ENCODE data around the gene EGR1.
"Not testable (repeated sequence)": the region's sequence is repeated elsewhere in the genome, so short reads cannot be mapped to it uniquely, and the experiment has no call there.

Gene EGR1

DNA sequence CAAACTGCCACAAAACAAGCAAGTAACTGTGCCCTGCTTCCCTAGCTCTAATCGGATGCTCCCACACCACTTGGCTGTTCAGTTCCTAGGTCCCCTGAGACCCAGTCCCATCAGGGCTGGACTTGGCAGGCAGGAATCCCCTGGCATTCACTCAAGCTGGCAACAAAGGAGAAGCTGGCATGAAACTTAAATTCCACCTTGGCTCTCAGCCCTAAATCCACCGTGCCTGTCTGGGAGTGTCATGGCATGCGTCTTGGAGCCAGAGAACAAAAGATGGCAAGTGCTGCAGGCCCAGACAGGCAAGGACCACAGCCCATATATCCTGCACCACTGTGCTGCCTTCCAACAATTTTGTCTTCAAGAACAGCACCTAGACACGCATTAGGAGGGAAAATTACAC lies 39.5 kb downstream of the EGR1 start:
- Histone ChIP-seq H3K9me3 (ENCODE audit: low read length) (no peaks in the 10 kb centered on the region), H3K4me1 (ENCODE audit: insufficient read depth, low read length, severe bottlenecking) (no peaks in the 10 kb centered on the region), H3K79me2 (ENCODE audit: insufficient read depth, low read length) (no peaks in the 10 kb centered on the region), H2AFZ (ENCODE audit: low read length) (no peak overlapping the region), H3K4me2 (ENCODE audit: low read length) (no peak overlapping the region), H3K27ac (ENCODE audit: low read depth, low read length, poor library complexity, severe bottlenecking) (no peak overlapping the region), H3K27me3 (ENCODE audit: insufficient read depth, low read length) (no peaks in the 10 kb centered on the region), H3K9me2 (ENCODE audit: low read depth, low read length) (no peaks in the 10 kb centered on the region), H3K9ac (ENCODE audit: low read length) (no peak overlapping the region), H3K36me3 (ENCODE audit: insufficient read depth, low read length) (peaks cover 27% of the 10 kb centered on the region), H4K20me1 (ENCODE audit: insufficient read depth, low read length) (no peaks in the 10 kb centered on the region), H3K4me3 (ENCODE audit: low read depth, low read length, poor library complexity, severe bottlenecking) (no peak overlapping the region), H3F3A (ENCODE audit: insufficient read depth, low read length) (no peaks in the 10 kb centered on the region)
- TF ChIP-seq, protein P1, sequence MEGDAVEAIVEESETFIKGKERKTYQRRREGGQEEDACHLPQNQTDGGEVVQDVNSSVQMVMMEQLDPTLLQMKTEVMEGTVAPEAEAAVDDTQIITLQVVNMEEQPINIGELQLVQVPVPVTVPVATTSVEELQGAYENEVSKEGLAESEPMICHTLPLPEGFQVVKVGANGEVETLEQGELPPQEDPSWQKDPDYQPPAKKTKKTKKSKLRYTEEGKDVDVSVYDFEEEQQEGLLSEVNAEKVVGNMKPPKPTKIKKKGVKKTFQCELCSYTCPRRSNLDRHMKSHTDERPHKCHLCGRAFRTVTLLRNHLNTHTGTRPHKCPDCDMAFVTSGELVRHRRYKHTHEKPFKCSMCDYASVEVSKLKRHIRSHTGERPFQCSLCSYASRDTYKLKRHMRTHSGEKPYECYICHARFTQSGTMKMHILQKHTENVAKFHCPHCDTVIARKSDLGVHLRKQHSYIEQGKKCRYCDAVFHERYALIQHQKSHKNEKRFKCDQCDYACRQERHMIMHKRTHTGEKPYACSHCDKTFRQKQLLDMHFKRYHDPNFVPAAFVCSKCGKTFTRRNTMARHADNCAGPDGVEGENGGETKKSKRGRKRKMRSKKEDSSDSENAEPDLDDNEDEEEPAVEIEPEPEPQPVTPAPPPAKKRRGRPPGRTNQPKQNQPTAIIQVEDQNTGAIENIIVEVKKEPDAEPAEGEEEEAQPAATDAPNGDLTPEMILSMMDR (IDR thresholded peaks at IDR 0.05; ENCODE audit: low read length), result no peak
- no peak for TF ChIP-seq EZH2 (IDR thresholded peaks at IDR 0.05; ENCODE audit: borderline replicate concordance, low read length)

DNA sequence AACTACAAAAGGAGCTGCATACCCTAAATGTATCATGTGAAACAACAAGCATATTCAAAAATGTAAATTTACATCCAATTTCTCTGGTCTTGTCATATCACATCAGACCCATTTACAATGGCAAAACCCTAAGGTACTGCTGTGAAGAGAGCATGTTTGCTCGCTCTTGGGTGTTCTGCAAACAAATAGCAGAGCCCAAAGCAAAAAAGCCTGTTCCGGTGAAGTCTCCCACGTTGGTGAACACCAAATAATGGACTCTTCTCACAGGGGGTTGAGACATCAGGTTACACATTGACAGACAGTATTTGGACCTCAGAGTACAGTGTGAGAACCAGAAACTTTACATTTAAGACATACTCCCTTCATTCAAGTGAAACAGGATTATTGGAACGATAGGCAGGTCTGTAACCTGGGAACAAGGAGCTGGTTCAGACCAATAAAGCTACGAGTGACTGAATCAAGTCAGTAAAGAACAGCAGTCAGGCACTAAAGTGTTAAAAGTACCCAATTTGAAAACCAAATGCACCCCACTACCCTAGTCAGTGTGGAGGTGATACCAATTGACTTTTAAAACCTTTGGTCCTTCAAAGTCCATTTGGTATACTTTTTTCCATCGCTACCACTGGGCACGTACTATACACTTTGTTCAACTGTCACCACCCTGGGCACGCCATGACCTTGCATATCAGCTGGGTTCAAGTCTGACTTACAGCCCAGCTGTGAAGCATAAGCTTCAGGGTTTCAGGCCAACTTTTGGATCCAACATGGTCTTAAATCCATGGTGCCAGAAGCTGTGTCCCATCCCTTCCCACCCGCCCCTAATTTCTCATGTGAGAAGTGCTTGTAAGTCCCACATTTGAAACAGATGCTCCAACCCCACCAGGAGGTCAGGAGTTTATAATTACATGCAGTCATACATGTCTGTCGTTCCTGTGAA lies 41.4 kb downstream of the EGR1 start:
- TF ChIP-seq, protein P1 (IDR thresholded peaks at IDR 0.05; ENCODE audit: low read length), result no peak
- no peak for TF ChIP-seq EZH2 (IDR thresholded peaks at IDR 0.05; ENCODE audit: borderline replicate concordance, low read length)
- Histone ChIP-seq H3K9ac (ENCODE audit: low read length) (no peak overlapping the region), H3F3A (ENCODE audit: insufficient read depth, low read length) (no peaks in the 10 kb centered on the region), H3K27me3 (ENCODE audit: insufficient read depth, low read length) (no peaks in the 10 kb centered on the region), H3K4me3 (ENCODE audit: low read depth, low read length, poor library complexity, severe bottlenecking) (no peak overlapping the region), H3K79me2 (ENCODE audit: insufficient read depth, low read length) (no peaks in the 10 kb centered on the region), H3K9me3 (ENCODE audit: low read length) (no peaks in the 10 kb centered on the region), H3K27ac (ENCODE audit: low read depth, low read length, poor library complexity, severe bottlenecking) (no peak overlapping the region), H4K20me1 (ENCODE audit: insufficient read depth, low read length) (no peaks in the 10 kb centered on the region), H2AFZ (ENCODE audit: low read length) (no peak overlapping the region), H3K9me2 (ENCODE audit: low read depth, low read length) (no peaks in the 10 kb centered on the region), H3K4me1 (ENCODE audit: insufficient read depth, low read length, severe bottlenecking) (no peaks in the 10 kb centered on the region), H3K36me3 (ENCODE audit: insufficient read depth, low read length) (peaks cover 44% of the 10 kb centered on the region), H3K4me2 (ENCODE audit: low read length) (no peak overlapping the region)

DNA sequence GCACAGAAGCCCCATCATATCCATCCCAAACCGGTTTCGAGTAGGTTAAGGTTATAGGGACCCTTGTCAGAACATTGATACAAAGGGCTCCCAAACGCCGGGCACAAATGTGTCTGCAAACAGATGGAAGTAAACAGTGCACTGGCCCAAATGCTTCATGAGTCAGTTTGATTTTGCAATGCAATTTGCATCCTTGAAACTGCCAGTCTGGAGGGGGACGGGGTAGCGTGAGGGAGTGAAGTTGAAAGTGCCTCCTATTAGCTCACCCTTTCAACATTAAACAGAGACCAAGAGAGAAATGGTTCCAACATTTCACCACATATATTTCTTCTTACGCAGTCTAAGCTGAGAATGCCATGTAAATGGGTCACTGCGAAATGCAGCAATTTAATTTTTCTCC lies 42.2 kb downstream of the EGR1 start:
- H2AFZ ChIP-seq (ENCODE audit: low read length); H3K4me2 ChIP-seq (ENCODE audit: low read length); H3F3A ChIP-seq (ENCODE audit: insufficient read depth, low read length); H3K9me2 ChIP-seq (ENCODE audit: low read depth, low read length); H3K9ac ChIP-seq (ENCODE audit: low read length); H3K4me3 ChIP-seq (ENCODE audit: low read depth, low read length, poor library complexity, severe bottlenecking); H3K4me1 ChIP-seq (ENCODE audit: insufficient read depth, low read length, severe bottlenecking); H3K27ac ChIP-seq (ENCODE audit: low read depth, low read length, poor library complexity, severe bottlenecking); H3K9me3 ChIP-seq (ENCODE audit: low read length); H3K27me3 ChIP-seq (ENCODE audit: insufficient read depth, low read length); H4K20me1 ChIP-seq (ENCODE audit: insufficient read depth, low read length); H3K79me2 ChIP-seq (ENCODE audit: insufficient read depth, low read length): not testable (repeated sequence)
- H3K36me3 ChIP-seq (ENCODE audit: insufficient read depth, low read length), result peaks cover 51% of the 10 kb centered on the region

DNA sequence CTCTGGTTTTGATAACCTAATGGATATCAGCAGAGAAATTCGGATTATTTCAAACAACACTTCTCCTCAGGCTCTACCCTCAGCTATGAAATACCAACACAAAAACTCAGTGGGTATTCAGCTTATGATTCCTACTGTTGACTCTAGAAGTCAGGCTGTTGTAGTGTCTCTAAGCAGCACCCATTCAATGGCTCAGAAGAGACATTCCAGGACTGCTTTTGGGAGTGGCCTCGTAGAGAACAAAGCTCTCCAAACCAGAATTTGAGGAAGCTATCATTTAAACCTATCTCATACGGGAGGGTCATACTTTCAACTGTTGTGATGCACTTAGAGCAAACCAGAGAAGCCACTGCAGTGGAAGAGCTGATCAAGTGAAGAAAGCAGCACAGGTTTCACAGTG lies 43.7 kb downstream of the EGR1 start:
- H3K36me3 ChIP-seq (ENCODE audit: insufficient read depth, low read length), result peaks cover 65% of the 10 kb centered on the region
- no peak overlapping the region for H3K27ac ChIP-seq (ENCODE audit: low read depth, low read length, poor library complexity, severe bottlenecking)
- TF ChIP-seq, protein P1 (IDR thresholded peaks at IDR 0.05; ENCODE audit: low read length), result no peak
- TF ChIP-seq EZH2 (IDR thresholded peaks at IDR 0.05; ENCODE audit: borderline replicate concordance, low read length), result no peak
- H4K20me1 ChIP-seq (ENCODE audit: insufficient read depth, low read length), result no peaks in the 10 kb centered on the region
- no peaks in the 10 kb centered on the region for H3K4me1 ChIP-seq (ENCODE audit: insufficient read depth, low read length, severe bottlenecking)
- H3K9me3 ChIP-seq (ENCODE audit: low read length), result no peaks in the 10 kb centered on the region
- H3F3A ChIP-seq (ENCODE audit: insufficient read depth, low read length), result no peaks in the 10 kb centered on the region
- H3K9ac ChIP-seq (ENCODE audit: low read length), result no peak overlapping the region
- H2AFZ ChIP-seq (ENCODE audit: low read length), result no peak overlapping the region
- H3K27me3 ChIP-seq (ENCODE audit: insufficient read depth, low read length), result no peaks in the 10 kb centered on the region
- H3K9me2 ChIP-seq (ENCODE audit: low read depth, low read length), result no peaks in the 10 kb centered on the region
- no peaks in the 10 kb centered on the region for H3K79me2 ChIP-seq (ENCODE audit: insufficient read depth, low read length)
- no peak overlapping the region for H3K4me2 ChIP-seq (ENCODE audit: low read length)
- H3K4me3 ChIP-seq (ENCODE audit: low read depth, low read length, poor library complexity, severe bottlenecking), result no peak overlapping the region
